HEK293 (cell line): Measurements from ENCODE around the gene NF2.

Experiments
- CTCF ChIA-PET: fragments of 350-600 bp; formaldehyde crosslinking; extraction: SDS; loops from one replicate; lab custom pipeline; 2021; ENCODE audit warnings: antibody characterized with exemption; lab: Yijun Ruan, JAX
- POLR2A ChIA-PET: fragments of 300-600 bp; formaldehyde crosslinking; extraction: SDS; loops from one replicate; lab custom pipeline; 2020; ENCODE audit warnings: antibody characterized with exemption, inconsistent platforms; lab: Yijun Ruan, JAX
- H3K27ac ChIP-seq: fragments of 200-500 bp; sonication (Bioruptor generic); 2 replicates; pipeline ENCODE4 v1.5.1; 2014; ENCODE audit warnings: low read depth, low read length, control low read depth, inconsistent platforms; ENCODE audit errors: extremely low read depth
- H3K36me3 ChIP-seq, 2 experiments: fragments of 200-500 bp in 1 of 2; sonication (Bioruptor generic) in 1 of 2; 1 replicate in 1 of 2; 2 replicates in 1 of 2; pipeline ENCODE4 v1.5.1; 2014 to 2017; ENCODE audit warnings: inconsistent platforms in 2 of 2, low read length in 2 of 2; ENCODE audit not compliant: control insufficient read depth in 2 of 2, insufficient read depth in 1 of 2
- H3K4me1 ChIP-seq: fragments of 200-500 bp; sonication (Bioruptor generic); 2 replicates; pipeline ENCODE4 v1.5.1; 2014; ENCODE audit warnings: mild to moderate bottlenecking, low read length, inconsistent platforms; ENCODE audit not compliant: control insufficient read depth, insufficient read depth
- H3K4me3 ChIP-seq: 2 replicates; pipeline ENCODE4 v1.5.1; 2011; ENCODE audit warnings: low read depth, mild to moderate bottlenecking, control low read depth, low read length, moderate library complexity
- H3K9me3 ChIP-seq: fragments of 200-500 bp; sonication (Bioruptor generic); 2 replicates; pipeline ENCODE4 v1.5.1; 2014; ENCODE audit warnings: low read depth, low read length, inconsistent platforms; ENCODE audit not compliant: control insufficient read depth, insufficient read depth
- GLI2 ChIP-seq: fragments of 450-650 bp; formaldehyde crosslinking; IDR thresholded peaks from 2 replicates; pipeline ENCODE4; 2017; ENCODE audit warnings: missing biosample characterization, missing genetic modification characterization, low read depth, borderline replicate concordance
- GLI4 ChIP-seq: fragments of 450-650 bp; formaldehyde crosslinking; IDR thresholded peaks from 2 replicates; pipeline ENCODE4 v1.5.1; 2016; ENCODE audit warnings: missing biosample characterization, missing genetic modification characterization
- KLF1 ChIP-seq: fragments of 450-650 bp; formaldehyde crosslinking; IDR thresholded peaks from 2 replicates; pipeline ENCODE4 v1.5.1; 2016; ENCODE audit warnings: missing biosample characterization, missing genetic modification characterization
- KLF16 ChIP-seq: fragments of 450-650 bp; formaldehyde crosslinking; IDR thresholded peaks from 2 replicates; pipeline ENCODE4 v1.5.1; 2017; ENCODE audit warnings: missing biosample characterization, missing genetic modification characterization
- ZBTB8A ChIP-seq: fragments of 450-650 bp; formaldehyde crosslinking; IDR thresholded peaks from 2 replicates; pipeline ENCODE4 v1.5.1; 2016; ENCODE audit warnings: missing biosample characterization, missing genetic modification characterization
- ZEB2 ChIP-seq: fragments of 450-650 bp; formaldehyde crosslinking; IDR thresholded peaks from 2 replicates; pipeline ENCODE4 v1.5.1; 2016; ENCODE audit warnings: missing biosample characterization, missing genetic modification characterization
- ZNF140 ChIP-seq: fragments of 450-650 bp; formaldehyde crosslinking; IDR thresholded peaks from 2 replicates; pipeline ENCODE4 v1.5.1; 2016; ENCODE audit warnings: missing biosample characterization, missing genetic modification characterization
- ZNF23 ChIP-seq: fragments of 450-650 bp; formaldehyde crosslinking; IDR thresholded peaks from 2 replicates; pipeline ENCODE4 v1.5.1; 2016; ENCODE audit warnings: missing biosample characterization, missing genetic modification characterization, borderline replicate concordance
- ZNF292 ChIP-seq: fragments of 450-650 bp; formaldehyde crosslinking; IDR thresholded peaks from 2 replicates; pipeline ENCODE4 v1.5.1; 2016; ENCODE audit warnings: low read depth, missing biosample characterization, missing genetic modification characterization, borderline replicate concordance
- ZNF302 ChIP-seq: fragments of 450-650 bp; formaldehyde crosslinking; IDR thresholded peaks from 2 replicates; pipeline ENCODE4 v1.5.1; 2016; ENCODE audit warnings: missing biosample characterization, missing genetic modification characterization, low read depth
- ZNF518A ChIP-seq: fragments of 450-650 bp; formaldehyde crosslinking; conservative IDR thresholded peaks from 2 replicates; pipeline ENCODE4 v1.5.1; 2016; ENCODE audit warnings: low read depth, missing biosample characterization, missing genetic modification characterization
- ZNF610 ChIP-seq: fragments of 450-650 bp; formaldehyde crosslinking; IDR thresholded peaks from 2 replicates; pipeline ENCODE4 v1.5.1; 2016; ENCODE audit warnings: missing biosample characterization, missing genetic modification characterization, borderline replicate concordance
- ZNF629 ChIP-seq: fragments of 450-650 bp; formaldehyde crosslinking; IDR thresholded peaks from 2 replicates; pipeline ENCODE4 v1.5.1; 2017; ENCODE audit warnings: missing biosample characterization, missing genetic modification characterization
- ZNF658 ChIP-seq: fragments of 450-650 bp; formaldehyde crosslinking; IDR thresholded peaks from 2 replicates; pipeline ENCODE4; 2016; ENCODE audit warnings: missing biosample characterization, missing genetic modification characterization
- ZNF692 ChIP-seq: fragments of 450-650 bp; formaldehyde crosslinking; IDR thresholded peaks from 2 replicates; pipeline ENCODE4 v1.5.1; 2016; ENCODE audit warnings: missing biosample characterization, missing genetic modification characterization
- ZNF747 ChIP-seq: fragments of 450-650 bp; formaldehyde crosslinking; IDR thresholded peaks from 2 replicates; pipeline ENCODE4 v1.5.1; 2016; ENCODE audit warnings: missing biosample characterization, missing genetic modification characterization
- ZNF768 ChIP-seq: fragments of 450-650 bp; formaldehyde crosslinking; IDR thresholded peaks from 2 replicates; pipeline ENCODE4 v1.5.1; 2018; ENCODE audit warnings: missing biosample characterization, mild to moderate bottlenecking, missing genetic modification characterization

The NF2 gene

GRCh38 chr22:29673361-29674066 is 70.1 kb downstream of the NF2 start:
- POLR2A ChIA-PET: no interaction called here
- Histone ChIP-seq H3K9me3 (no peaks in the 10 kb centered on the region), H3K27ac (no peak overlapping the region), H3K4me3 (no peak overlapping the region)
- TF ChIP-seq KLF1 (tag by site-specific recombination): no peak
- TF ChIP-seq, all 188 proteins: peak for 0
- H3K4me1 ChIP-seq: no peaks in the 10 kb centered on the region
- CTCF ChIA-PET: interaction anchor here (0.6 to 1.4 kb wide), 3 partner anchors 17 to 416 kb away, joined by 3 to 5 read pairs (median 3); no protein-coding TSS in a partner anchor
- peaks cover 53 to 92% of the 10 kb centered on the region in 2 experiments for H3K36me3 ChIP-seq

- Histone ChIP-seq H3K9me3 (no peaks in the 10 kb centered on the region), H3K36me3 (peaks cover 58 to 92% of the 10 kb centered on the region in 2 experiments), H3K4me3 (no peak overlapping the region), H3K4me1 (no peaks in the 10 kb centered on the region), H3K27ac (no peak overlapping the region)
- TF ChIP-seq GLI4 (no peak), ZEB2 (tag by site-specific recombination) (no peak), ZNF518A (tag by site-specific recombination) (no peak), ZNF302 (no peak), ZNF692 (tag by site-specific recombination) (no peak), ZNF747 (no peak), ZNF658 (tag by site-specific recombination) (no peak), ZNF23 (tag by site-specific recombination) (no peak), ZNF629 (tag by site-specific recombination) (no peak), ZBTB8A (no peak), GLI2 (tag by site-specific recombination) (no peak), ZNF140 (no peak), ZNF610 (tag by site-specific recombination) (no peak), ZNF768 (tag by site-specific recombination) (no peak), KLF16 (tag by site-specific recombination) (no peak), ZNF292 (tag by site-specific recombination) (no peak)
- ChIA-PET POLR2A (no interaction called here), CTCF (interaction anchor here (0.7 to 1.4 kb wide), 3 partner anchors 13 to 331 kb away, joined by 3 to 5 read pairs (median 3); no protein-coding TSS in a partner anchor)
Observed at GRCh38 chr22:29674121-29674520, 70.7 kb downstream of the NF2 start.
